Measurements from ENCODE around the gene SENP1. TPM values are rescaled to one million over a fixed set of nuclear protein-coding genes. Genes with fewer than 3 reads are reported as not detected.

The SENP1 gene
- total RNA-seq, 6 experiments from 2014 or later: 3.6 to 6.5 (median 5.1) TPM

GRCh38 chr12:48043771-48044170 is 62.1 kb downstream of the SENP1 start:
- peaks cover 0 to 33% (median 10%) of the 10 kb centered on the region in 4 donors for H3K36me3 ChIP-seq
- 88% methylated on average over 4 of the region's 4 CpGs for WGBS (ENCODE audit: insufficient coverage, low coverage, low lambda C conversion rate, missing lambda C conversion rate)
- DNase-seq (no peak), ATAC-seq (no peak)
- no peaks in the 10 kb centered on the region for H3K9me3 ChIP-seq
- no peak overlapping the region for H3K27ac ChIP-seq
- no peak overlapping the region for H3K4me3 ChIP-seq
- H3K27me3 ChIP-seq: no peaks in the 10 kb centered on the region
- intact Hi-C loops (cut with DNase I): no loop called here
- no peaks in the 10 kb centered on the region for H3K4me1 ChIP-seq
- TF ChIP-seq POLR2A (IDR thresholded peaks at IDR 0.05): no peak

GRCh38 chr12:48041591-48042423 is 64.1 kb downstream of the SENP1 start:
- peaks cover 0 to 17% (median 10%) of the 10 kb centered on the region in 4 donors for H3K36me3 ChIP-seq
- no peaks in the 10 kb centered on the region for H3K9me3 ChIP-seq
- DNase-seq (no peak), ATAC-seq (no peak)
- H3K27ac ChIP-seq: no peak overlapping the region
- H3K4me3 ChIP-seq: no peak overlapping the region
- no peak for TF ChIP-seq CTCF (IDR thresholded peaks at IDR 0.05)
- no peak for TF ChIP-seq POLR2A (IDR thresholded peaks at IDR 0.05)
- WGBS (ENCODE audit: insufficient coverage, low coverage, low lambda C conversion rate, missing lambda C conversion rate): 75% methylated on average over 5 of the region's 5 CpGs
- intact Hi-C loops (cut with DNase I): no loop called here
- H3K27me3 ChIP-seq: no peaks in the 10 kb centered on the region
- H3K4me1 ChIP-seq: no peaks in the 10 kb centered on the region

- DNase-seq (no peak), ATAC-seq (no peak)
- 92% methylated on average over 3 of the region's 3 CpGs for WGBS (ENCODE audit: insufficient coverage, low coverage, low lambda C conversion rate, missing lambda C conversion rate)
- intact Hi-C loops (cut with DNase I): no loop called here
- H3K27ac ChIP-seq: no peak overlapping the region
- H3K9me3 ChIP-seq: no peaks in the 10 kb centered on the region
- H3K27me3 ChIP-seq: no peaks in the 10 kb centered on the region
- TF ChIP-seq CTCF (IDR thresholded peaks at IDR 0.05): no peak
- no peak for TF ChIP-seq POLR2A (IDR thresholded peaks at IDR 0.05)
- no peak overlapping the region for H3K4me3 ChIP-seq
- H3K36me3 ChIP-seq: peaks cover 0 to 11% (median 4%) of the 10 kb centered on the region in 4 donors
- no peaks in the 10 kb centered on the region for H3K4me1 ChIP-seq
These were observed 65.5 kb downstream of the SENP1 start for GRCh38 chr12:48040354-48040753.

- ATAC-seq: no peak
These were observed 66.7 kb downstream of the SENP1 start for GRCh38 chr12:48039151-48039550.

More at GRCh38 chr12:48039151-48039550, 66.7 kb downstream of the SENP1 start:
- Histone ChIP-seq H3K27ac (no peak overlapping the region), H3K4me3 (no peak overlapping the region), H3K27me3 (no peaks in the 10 kb centered on the region), H3K9me3 (no peaks in the 10 kb centered on the region), H3K36me3 (no peaks in the 10 kb centered on the region), H3K4me1 (no peaks in the 10 kb centered on the region)
- TF ChIP-seq POLR2A (IDR thresholded peaks at IDR 0.05) (no peak), CTCF (IDR thresholded peaks at IDR 0.05) (no peak)
- DNase-seq: no peak
- intact Hi-C loops (cut with DNase I): no loop called here
- WGBS (ENCODE audit: insufficient coverage, low coverage, low lambda C conversion rate, missing lambda C conversion rate): 100% methylated on average over 1 of the region's 1 CpG
